Measurements from ENCODE around the gene KIAA1217. TPM values are rescaled to one million over a fixed set of nuclear protein-coding genes. Genes with fewer than 3 reads are reported as not detected.

KIAA1217 gene
- polyA plus RNA-seq, 1 experiment = 2.2 TPM

- H3K36me3 ChIP-seq (ENCODE audit: control insufficient read depth, insufficient read depth, low read length) = no peaks in the 10 kb centered on the region
- ChIA-PET POLR2A (no interaction called here), CTCF (interaction anchor here (0.9 kb wide), 1 partner anchor 29 kb away, joined by 3 read pairs; no protein-coding TSS in a partner anchor)
- no peak for TF ChIP-seq CTCF (IDR thresholded peaks at IDR 0.05; ENCODE audit: insufficient read depth, low read depth, low read length)
- DNase-seq (ENCODE audit: low read depth) = no peak
- no peaks in the 10 kb centered on the region for H3K27me3 ChIP-seq (ENCODE audit: control insufficient read depth, insufficient read depth, low read length)
- H3K4me3 ChIP-seq (ENCODE audit: low read depth, low read length) = no peak overlapping the region
Observed at GRCh38 chr10:24180891-24181290, 28.0 kb upstream of the KIAA1217 start.

- H3K36me3 ChIP-seq (ENCODE audit: control insufficient read depth, insufficient read depth, low read length) = no peaks in the 10 kb centered on the region
- ChIA-PET POLR2A (no interaction called here), CTCF (interaction anchor here (1.3 kb wide), 1 partner anchor 191 kb away, joined by 3 read pairs; no protein-coding TSS in a partner anchor)
- H3K4me3 ChIP-seq (ENCODE audit: low read depth, low read length) = no peak overlapping the region
- DNase-seq (ENCODE audit: low read depth) = no peak
- no peaks in the 10 kb centered on the region for H3K27me3 ChIP-seq (ENCODE audit: control insufficient read depth, insufficient read depth, low read length)
- no peak for TF ChIP-seq CTCF (IDR thresholded peaks at IDR 0.05; ENCODE audit: insufficient read depth, low read depth, low read length)
Observed at GRCh38 chr10:24184455-24184854, 24.5 kb upstream of the KIAA1217 start.

DNA sequence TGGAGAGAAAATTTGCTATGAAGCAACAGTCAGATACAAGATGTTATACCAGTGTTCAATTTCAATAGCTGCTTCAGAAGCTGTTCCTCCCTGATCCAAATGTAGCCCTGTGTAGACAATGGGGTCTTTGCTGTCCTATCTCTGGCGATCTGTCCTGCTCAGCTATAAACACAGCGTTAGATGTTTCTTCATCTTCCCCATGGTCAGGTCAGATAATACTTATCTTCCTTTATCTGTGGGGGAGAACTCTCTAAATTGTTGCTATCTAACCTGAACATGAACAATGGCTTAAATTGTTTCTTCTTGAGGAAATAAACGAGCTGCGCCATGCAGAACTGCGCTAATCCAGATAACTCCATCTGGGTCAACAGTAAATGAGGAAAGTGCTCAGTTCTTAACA lies 15.6 kb upstream of the KIAA1217 start:
- POLR2A ChIA-PET = no interaction called here
- no peak for TF ChIP-seq CTCF (IDR thresholded peaks at IDR 0.05; ENCODE audit: insufficient read depth, low read depth, low read length)
- CTCF ChIA-PET = interaction anchor here (0.6 to 1.0 kb wide), 3 partner anchors 37 to 199 kb away, joined by 3 to 5 read pairs (median 3); no protein-coding TSS in a partner anchor
- no peak for DNase-seq (ENCODE audit: low read depth)
- no peaks in the 10 kb centered on the region for H3K27me3 ChIP-seq (ENCODE audit: control insufficient read depth, insufficient read depth, low read length)
- H3K4me3 ChIP-seq (ENCODE audit: low read depth, low read length) = no peak overlapping the region
- H3K36me3 ChIP-seq (ENCODE audit: control insufficient read depth, insufficient read depth, low read length) = no peaks in the 10 kb centered on the region

DNA sequence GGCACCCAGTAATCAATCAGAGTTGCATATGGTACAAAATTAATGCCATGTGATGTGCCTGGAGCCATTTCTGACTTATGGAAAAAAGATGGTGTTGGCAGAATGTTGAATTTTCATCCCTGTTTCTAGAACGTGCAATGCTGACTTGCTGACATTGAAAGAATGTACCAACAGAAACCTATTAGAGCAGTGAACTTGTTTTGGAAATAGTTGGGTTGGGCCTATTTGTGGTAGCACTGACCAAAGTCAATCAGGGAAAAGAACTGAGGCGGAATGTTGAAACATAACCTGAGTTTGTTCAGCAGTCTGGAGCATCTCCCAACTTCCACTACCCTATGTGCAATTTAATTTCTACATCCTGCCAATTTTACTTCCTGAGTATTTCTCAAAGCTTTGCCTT lies 11.7 kb upstream of the KIAA1217 start:
- H3K4me3 ChIP-seq (ENCODE audit: low read depth, low read length) = no peak overlapping the region
- no peaks in the 10 kb centered on the region for H3K36me3 ChIP-seq (ENCODE audit: control insufficient read depth, insufficient read depth, low read length)
- no peak for DNase-seq (ENCODE audit: low read depth)
- no peaks in the 10 kb centered on the region for H3K27me3 ChIP-seq (ENCODE audit: control insufficient read depth, insufficient read depth, low read length)
- ChIA-PET CTCF (interaction anchor here (0.5 to 4.0 kb wide), 6 partner anchors 9 to 203 kb away, joined by 3 to 14 read pairs (median 5); no protein-coding TSS in a partner anchor), POLR2A (no interaction called here)
- no peak for TF ChIP-seq CTCF (IDR thresholded peaks at IDR 0.05; ENCODE audit: insufficient read depth, low read depth, low read length)

- no peak for DNase-seq (ENCODE audit: low read depth)
- Histone ChIP-seq H3K4me3 (ENCODE audit: low read depth, low read length) (no peak overlapping the region), H3K36me3 (ENCODE audit: control insufficient read depth, insufficient read depth, low read length) (no peaks in the 10 kb centered on the region), H3K27me3 (ENCODE audit: control insufficient read depth, insufficient read depth, low read length) (no peaks in the 10 kb centered on the region)
- POLR2A ChIA-PET = no interaction called here
- TF ChIP-seq CTCF (IDR thresholded peaks at IDR 0.05; ENCODE audit: insufficient read depth, low read depth, low read length) = no peak
- CTCF ChIA-PET = interaction anchor here (1.4 to 2.5 kb wide), 2 partner anchors 318 to 355 kb away, joined by 4 to 9 read pairs; no protein-coding TSS in a partner anchor
Observed at GRCh38 chr10:24201503-24202180, 7.3 kb upstream of the KIAA1217 start.

Measured in BJ (cell line).